SK-N-SH (cell line): Measurements from ENCODE around the gene ZFP36L1.

Experiments
- CTCF ChIP-seq: fragments of 200-600 bp; sonication (generic); IDR thresholded peaks from 2 replicates; pipeline ENCODE4 v1.6.1; 2017; ENCODE audit warnings: antibody characterized with exemption, mild to moderate bottlenecking, moderate library complexity
- FOXM1 ChIP-seq: IDR thresholded peaks from 2 replicates; pipeline ENCODE4 v1.4.0; 2012; ENCODE audit warnings: low read depth, mild to moderate bottlenecking
- GATA2 ChIP-seq: sonication (generic); formaldehyde crosslinking; IDR thresholded peaks from 2 replicates; pipeline ENCODE4 v1.5.0; 2020; ENCODE audit warnings: mild to moderate bottlenecking, missing genetic modification reagents
- SIN3A ChIP-seq: IDR thresholded peaks from 2 replicates; pipeline ENCODE4 v1.6.1; 2012; ENCODE audit warnings: low read depth, mild to moderate bottlenecking, low read length, moderate library complexity, borderline replicate concordance
- USF1 ChIP-seq: IDR thresholded peaks from 2 replicates; pipeline ENCODE4 v1.4.0; 2012; ENCODE audit warnings: low read depth, borderline replicate concordance
- YY1 ChIP-seq: IDR thresholded peaks from 2 replicates; pipeline ENCODE4 v1.4.0; 2012; ENCODE audit warnings: low read depth, mild to moderate bottlenecking

- TF ChIP-seq USF1 (no peak), CTCF (no peak), YY1 (no peak), FOXM1 (no peak), GATA2 (no peak), SIN3A (no peak)
Measured at GRCh38 chr14:68771631-68772030, 21.2 kb downstream of the ZFP36L1 start.
